Hematopoietic multipotent progenitor cell treated with erythropoietin and hydrocortisone succinate and interleukin-3 and kit ligand, for 8 days (in vitro differentiated cells): ENCODE data around the gene BANF2.
"Not testable (repeated sequence)": the region's sequence is repeated elsewhere in the genome, so short reads cannot be mapped to it uniquely, and the experiment has no call there.

Source experiments
- DNase-seq: peaks from one replicate; pipeline ENCODE4 v3.0.0-alpha.2; 2015

The BANF2 gene

DNA sequence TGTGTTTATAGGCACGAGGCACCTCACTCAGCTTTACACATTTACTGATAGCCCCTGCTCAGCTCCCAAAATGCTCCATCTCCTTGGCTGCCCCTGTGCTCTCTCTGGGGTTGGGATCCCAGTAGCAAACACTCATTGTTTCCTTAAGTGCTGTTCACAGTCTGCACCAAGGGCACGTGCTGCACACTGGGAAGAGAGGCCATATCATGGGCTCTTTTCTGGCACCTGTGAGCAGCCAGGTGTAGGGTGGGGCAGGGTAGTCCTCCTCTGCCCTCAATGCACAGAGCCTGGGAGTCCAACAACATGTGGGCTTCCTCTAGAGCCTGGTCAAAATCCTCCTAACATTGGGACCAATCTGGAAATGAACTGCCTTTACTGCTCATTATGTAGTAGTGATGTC lies 67.9 kb downstream of the BANF2 start:
- no peak for DNase-seq

DNA sequence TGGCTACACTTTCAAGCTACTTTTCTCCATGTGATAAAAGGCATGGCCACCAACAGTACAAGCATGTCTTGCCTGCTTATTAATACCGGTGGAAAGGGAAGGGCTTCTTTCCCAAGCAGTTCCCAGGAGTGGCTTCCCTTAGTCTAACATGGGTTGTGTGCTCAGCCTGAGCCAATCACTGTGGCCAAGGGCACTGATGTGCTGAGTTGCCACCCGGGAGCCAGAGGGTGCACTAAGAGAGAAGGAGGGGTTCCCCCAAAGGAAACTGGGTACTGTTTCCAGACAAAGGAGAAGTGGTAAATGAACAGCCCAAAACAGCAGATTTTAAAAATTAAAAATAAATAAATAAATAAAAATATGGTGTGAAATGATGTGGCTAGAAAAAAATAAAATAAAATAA lies 68.5 kb downstream of the BANF2 start:
- no peak for DNase-seq

DNA sequence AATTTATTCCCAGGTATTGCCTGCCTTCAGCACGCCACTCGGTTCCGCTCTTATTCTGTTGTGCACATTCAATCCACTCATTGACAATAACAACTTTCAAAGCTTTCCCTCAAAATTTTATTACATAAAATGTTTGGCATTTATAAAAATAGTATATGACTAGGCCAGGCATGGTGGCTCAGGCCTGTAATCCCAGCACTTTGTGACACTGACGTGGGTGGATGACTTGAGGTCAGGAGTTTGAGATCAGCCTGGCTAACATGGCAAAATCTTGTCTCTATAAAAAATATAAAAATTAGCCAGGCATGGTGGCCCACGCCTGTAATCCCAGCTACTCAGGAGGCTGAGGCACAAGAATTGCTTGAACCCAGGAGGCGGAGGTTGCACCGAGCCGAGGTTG lies 70.0 kb downstream of the BANF2 start:
- DNase-seq = not testable (repeated sequence)

DNA sequence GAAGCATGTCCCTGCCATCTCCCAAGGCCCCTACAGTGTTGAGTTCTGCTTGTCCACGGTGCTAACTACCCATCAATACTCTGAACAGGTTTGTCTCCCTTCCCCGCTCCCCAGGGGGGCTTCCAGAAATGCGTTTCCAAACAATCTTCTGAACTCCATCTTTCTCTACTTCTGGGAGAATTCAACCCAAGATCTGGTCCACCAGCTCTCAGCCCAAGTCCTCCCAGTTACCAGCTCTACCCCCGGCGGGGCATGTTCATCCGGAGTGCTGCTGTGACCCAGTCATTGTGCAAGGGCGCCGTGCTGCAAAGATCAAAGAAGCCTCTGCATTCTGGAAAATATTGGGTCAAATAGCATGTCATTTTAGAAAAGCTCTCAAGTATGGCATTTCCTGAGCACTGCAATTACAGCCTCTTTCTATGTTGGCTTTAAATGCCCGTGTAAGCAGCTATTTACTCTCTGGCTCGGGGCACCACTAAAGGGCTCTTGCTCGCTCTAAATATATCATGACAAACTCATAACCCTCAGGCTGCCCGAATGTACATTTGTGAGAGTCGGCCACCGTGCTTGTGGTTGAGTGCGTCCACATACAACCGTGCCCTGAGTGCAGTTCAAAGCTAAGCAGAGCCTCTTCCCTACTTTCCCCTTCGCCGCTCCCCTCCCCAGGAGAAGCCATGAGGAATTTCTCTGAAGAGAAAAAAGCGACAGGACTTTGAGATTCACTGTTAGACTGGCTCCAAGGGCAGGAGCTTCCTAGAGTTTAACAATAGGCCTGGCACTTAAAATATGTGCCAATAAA lies 71.6 kb downstream of the BANF2 start:
- no peak for DNase-seq

DNA sequence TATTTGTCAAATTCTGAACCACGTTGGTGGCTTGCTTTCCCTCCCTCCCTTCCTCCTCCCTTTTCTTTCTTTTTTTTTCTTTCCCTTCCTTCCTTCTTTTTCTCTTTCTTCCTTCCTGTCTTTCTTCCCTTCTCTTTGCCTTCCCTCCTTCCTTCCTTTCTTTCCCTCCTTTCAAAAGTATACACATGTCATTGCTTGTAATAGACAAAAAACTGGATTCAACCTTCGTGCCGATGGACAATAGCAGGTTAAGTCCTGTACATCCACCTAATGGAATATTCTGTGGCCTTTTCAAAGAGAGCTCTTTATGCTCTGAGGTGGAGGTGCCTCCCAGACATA lies 72.2 kb downstream of the BANF2 start:
- DNase-seq = no peak

DNA sequence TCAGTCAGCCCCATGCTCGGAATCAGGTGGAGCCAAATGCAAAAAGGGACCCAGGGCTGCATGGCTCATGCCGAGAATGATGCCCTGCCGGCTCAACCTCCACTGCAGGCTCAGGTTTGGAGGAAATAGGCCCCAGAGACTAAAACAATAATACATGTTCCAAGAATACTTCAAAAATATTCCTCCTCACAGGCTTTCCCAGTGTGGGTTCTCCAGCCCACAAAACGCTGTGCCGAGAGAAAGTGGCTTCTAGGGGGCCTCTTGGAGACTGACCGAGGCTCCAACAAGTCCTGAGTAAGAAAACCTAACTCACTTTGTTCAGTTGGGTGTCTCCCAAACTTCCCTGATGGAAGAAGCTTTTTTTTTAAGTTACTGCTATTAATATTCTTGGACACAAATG lies 73.9 kb downstream of the BANF2 start:
- DNase-seq = no peak

DNA sequence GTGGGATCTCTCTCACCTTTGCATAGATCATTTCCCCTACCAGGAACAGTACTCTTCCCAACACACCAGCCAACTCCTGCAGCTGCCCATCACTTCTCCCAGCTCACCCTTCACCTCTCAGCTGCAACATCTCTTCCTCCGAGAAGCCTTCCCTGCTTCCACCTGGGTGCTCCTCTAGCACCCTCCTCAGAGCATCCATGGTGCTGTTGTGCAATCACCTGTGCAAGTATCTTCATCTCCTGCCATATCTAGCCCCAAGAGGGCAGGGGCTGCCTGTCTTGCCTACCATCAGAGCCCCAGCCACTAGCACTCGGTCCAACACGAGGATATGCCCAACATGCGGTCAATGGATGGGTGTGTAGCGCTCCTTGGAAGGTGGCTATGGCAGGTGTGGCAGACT lies 75.8 kb downstream of the BANF2 start:
- DNase-seq = no peak

DNA sequence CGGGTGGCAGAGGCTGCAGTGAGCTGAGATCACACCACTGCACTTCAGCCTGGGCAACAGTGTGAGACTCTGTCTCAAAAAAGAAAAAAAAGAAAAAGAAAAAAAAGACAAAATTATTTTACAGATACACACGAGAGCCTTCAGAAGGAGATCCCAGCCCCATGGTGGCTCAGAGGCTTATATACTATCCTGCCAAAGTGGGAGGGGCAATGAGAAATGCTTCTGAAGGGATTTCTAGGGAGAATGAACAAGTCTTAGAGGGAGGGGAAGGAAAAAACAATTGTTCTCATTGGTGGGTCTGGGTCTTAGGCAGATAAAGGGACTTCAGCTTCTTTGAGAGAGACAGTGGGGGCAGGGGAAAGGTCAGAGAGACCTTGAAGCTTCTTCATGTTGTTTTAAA lies 76.8 kb downstream of the BANF2 start:
- DNase-seq = no peak

DNA sequence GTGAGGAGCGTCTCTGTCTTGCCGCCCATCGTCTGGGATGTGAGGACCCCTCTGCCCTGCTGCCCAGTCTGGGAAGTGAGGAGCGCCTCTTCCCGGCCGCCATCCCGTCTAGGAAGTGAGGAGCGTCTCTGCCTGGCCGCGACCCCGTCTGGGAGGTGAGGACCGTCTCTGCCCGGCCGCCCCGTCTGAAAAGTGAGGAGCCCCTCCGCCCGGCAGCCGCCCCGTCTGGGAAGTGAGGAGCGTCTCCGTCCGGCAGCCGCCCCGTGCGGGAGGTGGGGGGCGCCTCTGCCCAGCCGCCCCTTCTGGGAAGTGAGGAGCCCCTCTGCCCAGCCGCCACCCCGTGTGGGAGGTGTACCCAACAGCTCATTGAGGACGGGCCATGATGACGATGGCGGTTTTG lies 79.2 kb downstream of the BANF2 start:
- DNase-seq = not testable (repeated sequence)

DNA sequence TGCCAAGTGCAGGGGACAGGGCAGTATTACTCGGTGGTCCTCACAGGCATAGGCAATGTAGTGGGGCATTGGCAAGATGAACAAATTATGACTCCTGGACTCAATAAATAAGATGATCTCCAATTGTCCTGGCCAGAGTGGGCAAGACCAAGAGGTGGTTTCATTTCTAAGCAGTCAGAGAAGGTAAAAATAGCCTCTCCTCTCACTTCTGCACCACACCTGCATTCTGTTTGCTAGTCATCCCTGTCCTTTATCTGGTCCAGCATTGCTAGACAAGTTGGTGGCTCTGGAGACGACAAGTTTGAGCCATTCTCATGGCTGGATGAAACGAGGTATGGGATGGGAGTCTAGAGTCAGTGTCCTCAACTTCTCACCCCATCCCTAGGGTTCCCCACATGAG lies 83.0 kb downstream of the BANF2 start:
- DNase-seq = no peak

DNA sequence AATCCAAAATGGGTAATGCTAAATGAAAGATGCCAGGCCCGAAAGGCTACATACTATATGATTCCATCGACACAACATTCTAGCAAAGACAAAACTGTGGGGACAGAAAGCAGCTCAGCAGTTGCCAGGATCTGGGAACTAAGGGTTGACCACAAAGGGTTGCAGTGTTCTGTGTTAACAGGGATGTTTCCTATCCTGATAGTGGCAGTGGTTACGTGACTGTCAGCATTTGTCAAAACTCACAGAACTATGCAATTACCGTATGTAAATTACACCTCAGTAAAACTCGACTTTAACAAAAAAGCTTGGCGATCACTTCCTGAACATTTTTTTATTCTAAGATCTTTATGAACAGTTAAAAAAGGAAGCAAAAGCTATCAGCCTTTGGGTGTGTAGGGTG lies 83.9 kb downstream of the BANF2 start:
- peak; percentile 16 for DNase-seq

DNA sequence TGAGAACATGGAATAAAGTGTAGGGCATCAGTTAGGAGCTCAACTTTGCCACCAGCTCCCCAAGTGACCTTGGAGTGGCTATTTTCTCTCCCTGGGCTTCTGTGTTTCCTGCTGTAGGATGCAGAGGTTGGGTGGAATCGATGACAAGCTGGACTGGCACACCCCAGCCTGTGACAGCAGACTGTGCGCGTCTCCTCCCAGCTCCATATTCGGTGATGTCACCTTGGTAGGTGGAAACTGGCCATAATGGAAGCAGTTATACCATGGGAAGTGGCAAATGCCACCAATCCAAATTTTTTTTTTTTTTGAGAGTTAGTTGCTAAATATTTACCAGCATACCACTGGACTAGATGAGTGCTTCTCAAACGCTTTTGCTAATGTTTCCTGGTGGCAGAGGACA lies 85.2 kb downstream of the BANF2 start:
- no peak for DNase-seq
